ENCODE data around the gene MRM3. TPM values are rescaled to one million over a fixed set of nuclear protein-coding genes. Genes with fewer than 3 reads are reported as not detected.
"Not testable (repeated sequence)": the region's sequence is repeated elsewhere in the genome, so short reads cannot be mapped to it uniquely, and the experiment has no call there.

The MRM3 gene, protein sequence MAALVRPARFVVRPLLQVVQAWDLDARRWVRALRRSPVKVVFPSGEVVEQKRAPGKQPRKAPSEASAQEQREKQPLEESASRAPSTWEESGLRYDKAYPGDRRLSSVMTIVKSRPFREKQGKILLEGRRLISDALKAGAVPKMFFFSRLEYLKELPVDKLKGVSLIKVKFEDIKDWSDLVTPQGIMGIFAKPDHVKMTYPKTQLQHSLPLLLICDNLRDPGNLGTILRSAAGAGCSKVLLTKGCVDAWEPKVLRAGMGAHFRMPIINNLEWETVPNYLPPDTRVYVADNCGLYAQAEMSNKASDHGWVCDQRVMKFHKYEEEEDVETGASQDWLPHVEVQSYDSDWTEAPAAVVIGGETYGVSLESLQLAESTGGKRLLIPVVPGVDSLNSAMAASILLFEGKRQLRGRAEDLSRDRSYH
- 28.1 and 33.4 TPM in 2 replicates for total RNA-seq (2014; rRNA removed; shearing (Covaris generic))

DNA sequence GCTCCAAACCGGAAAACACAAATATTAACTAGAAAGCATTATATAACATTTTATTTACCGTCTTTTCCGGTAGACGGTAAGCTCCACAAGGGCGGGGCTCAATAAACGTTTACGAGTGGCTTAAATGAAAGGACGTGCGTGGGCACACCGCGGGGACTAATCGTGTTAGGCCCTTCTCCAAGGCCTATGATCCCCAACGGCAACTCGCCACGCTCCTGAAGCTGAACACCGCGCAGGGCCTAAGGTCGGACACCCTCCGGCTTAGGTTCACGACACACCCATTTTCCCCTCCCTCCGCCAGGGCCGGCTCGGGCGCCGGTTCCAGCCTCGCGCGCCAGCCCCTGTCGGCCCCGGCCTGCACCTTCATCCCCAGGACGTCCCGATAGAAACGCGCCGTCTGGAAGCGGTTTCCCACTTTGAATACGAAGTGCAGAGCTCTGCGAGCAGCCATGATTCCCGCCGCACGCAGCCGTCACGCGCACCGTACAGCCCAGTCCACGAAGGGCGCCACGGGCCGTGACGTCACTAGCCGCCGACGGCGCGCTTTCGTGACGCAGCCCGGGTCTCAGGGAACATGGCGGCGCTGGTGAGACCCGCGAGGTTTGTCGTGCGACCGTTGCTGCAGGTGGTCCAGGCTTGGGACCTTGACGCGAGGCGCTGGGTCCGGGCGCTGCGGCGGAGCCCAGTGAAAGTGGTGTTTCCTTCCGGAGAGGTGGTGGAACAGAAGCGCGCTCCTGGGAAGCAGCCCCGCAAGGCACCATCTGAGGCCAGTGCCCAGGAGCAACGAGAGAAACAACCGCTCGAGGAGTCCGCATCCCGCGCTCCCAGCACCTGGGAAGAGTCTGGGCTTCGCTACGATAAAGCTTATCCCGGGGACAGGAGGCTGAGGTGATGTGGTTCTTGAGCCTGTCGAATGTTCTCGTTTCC, at the start of gene MRM3, which contains the start of gene GLOD4:
Gene MRM3 (plus strand): TSS at position 549 of the 927 bp plus-strand sequence. CDS start 26 bp downstream, at position 575.
Gene GLOD4 (minus strand): TSS at position 476 of the 927 bp plus-strand sequence. CDS start 25 bp downstream, at position 451.
- peak; percentile 85 for DNase-seq (ENCODE audit: low spot score)

DNA sequence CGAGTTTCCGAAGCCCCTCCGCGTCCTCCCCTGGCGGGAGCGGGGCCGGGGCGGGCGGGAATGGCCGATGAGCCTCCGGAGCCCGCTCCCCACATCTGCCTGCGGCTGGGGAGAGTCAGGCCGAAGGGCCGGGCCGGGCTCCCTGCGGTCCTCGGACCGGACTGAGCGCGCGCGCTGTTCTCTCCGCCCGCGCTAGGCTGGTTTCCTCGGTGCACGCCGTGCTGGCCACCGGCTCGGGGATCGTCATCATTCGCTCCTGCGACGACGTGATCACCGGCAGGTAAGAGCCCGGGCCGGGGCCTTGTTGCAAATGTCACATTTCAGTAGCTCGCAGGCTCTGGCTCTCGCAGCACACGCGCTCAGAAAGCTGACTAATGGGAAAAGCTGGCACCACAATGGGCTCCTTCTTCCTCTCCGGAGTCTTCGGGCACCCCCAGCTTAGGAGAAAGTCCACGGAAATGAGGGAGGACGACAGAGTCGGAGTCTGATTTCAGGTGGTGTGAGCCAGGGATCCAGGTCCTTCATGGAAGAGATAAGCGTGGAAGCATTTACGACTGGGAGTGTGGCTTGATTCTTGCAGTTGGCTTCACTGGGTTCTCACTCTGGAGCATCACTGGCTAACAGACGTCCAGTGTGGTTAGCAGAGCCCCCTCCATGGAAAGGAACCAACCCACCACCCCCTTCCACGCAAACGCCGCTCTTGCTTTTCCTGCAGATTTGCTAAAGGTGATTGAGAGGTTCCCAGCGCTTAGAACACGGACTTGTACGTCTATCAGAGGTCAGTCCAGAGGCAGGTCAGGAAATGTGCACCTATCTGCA, 49.0 kb upstream of the MRM3 start:
- no peak for DNase-seq (ENCODE audit: low spot score)

DNA sequence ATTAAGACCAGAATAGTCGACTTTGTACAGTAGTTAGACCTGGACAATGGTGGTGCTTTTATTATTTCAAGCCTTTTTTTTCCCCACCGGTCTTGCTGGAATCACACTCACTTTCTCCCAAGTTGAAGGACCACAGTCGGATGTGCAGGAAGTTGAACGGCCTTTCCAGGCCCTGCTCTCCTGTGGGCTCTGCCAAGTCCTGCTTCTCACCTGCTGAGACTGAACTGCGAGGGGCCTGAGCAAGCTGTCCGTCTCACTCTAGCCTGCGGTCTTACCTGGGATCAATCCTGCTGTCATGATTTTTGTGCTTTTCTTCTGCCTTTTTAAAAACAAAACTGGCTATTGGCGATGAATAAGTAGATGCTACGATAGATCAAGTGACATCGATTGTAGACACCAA, 48.4 kb upstream of the MRM3 start:
- DNase-seq (ENCODE audit: low spot score), result no peak

DNA sequence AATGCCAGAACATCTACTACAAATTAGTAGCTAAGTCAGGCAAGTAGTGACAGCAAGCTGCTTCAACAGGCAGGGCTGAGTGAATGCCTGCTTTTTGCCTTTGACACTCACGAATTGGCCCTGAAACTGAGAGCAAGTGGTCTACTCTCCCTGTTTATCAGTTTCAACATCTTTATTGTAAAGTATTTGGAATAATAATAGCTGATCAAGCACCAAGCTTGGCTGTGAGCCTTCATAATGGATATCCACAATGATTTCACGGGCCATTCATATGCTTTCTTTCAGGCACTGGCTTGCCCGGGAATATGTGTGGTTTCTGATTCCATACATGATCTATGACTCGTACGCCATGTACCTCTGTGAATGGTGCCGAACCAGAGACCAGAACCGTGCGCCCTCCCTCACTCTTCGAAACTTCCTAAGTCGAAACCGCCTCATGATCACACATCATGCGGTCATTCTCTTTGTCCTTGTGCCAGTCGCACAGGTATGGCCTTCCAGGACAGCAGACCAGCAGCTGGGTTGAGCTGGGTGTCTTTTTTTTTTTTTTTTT, 44.5 kb upstream of the MRM3 start:
- DNase-seq (ENCODE audit: low spot score), result no peak

DNA sequence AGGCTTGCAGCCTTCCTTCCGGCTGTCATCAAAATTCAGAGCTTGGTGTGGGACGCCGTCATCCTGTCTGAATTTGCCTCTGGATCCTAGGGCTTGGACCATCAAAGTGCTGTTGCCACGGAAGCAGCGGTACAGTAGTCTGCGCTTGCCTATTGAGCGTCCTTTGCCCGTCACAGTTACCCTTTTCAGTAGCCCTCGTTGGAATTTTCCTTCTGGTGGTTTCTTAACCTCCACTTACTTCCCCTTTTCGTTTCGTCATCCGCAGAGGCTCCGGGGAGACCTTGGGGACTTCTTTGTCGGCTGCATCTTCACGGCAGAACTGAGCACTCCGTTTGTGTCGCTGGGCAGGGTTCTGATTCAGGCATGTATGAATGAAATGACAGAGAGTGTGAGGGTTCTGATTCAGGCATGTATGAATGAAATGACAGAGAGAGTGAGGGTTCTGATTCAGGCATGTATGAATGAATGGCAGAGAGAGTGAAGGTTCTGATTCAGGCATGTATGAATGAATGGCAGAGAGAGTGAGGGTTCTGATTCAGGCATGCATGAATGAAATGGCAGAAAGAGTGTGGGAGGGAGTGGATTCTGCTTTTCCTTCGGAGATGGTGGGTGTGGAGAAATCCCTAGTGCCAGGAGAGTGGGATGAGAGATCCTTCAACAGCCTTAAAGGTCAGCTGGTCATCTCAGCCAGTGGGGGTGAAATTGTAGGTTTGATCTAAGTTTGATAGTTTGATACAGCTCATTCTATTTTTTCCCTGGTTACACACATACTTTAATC, 41.7 kb upstream of the MRM3 start:
- DNase-seq (ENCODE audit: low spot score), result no peak

DNA sequence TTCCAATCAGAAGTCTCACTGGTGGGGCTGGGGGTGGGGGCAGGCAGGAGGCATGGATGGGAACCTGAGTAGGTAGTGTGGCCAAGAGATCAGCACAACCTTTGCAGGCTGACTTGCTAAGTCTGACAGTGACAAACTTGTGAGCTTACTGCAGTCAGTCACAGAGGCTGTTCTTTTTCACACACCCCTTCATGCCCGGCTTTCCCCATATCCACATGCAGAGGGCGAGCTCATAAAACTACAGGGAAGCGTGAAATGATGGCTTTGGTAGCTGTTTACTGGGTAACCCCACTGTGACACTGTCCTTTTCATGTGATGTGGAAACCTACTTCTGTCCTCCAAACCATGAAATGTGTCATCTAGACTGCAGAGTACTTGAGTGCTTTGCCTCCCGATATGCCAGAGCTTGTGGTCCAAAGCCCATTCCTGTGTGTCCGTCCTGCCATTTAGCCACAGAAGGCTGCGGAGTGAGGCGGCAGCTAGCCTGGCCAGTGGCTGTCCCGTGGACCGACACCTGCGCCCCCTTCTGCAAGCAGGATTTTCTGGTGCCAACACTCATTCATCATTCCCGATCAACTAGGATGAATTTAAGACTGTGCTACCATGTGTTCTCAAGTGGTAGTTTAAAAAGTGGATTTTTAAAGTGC, 39.9 kb upstream of the MRM3 start:
- DNase-seq (ENCODE audit: low spot score), result peak; percentile 5

DNA sequence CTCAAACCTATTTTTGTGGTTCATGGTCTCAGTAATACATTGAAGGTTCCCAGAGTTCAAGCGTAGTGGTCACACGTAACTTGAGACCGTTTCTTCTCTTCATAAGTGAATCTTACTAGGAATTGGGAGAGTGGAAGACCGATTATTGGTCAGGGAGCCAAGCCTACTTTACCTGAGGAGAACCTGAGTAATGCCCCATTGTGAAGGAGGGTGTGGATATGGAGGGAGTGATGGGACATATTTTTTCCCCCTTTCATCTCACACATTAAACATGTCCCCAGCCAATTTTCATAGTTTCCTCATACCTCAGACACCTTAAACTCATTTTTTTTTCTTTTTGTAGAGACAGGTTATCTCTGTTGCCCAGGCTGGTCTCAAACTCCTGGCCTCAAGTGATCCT, 39.0 kb upstream of the MRM3 start:
- DNase-seq (ENCODE audit: low spot score), result no peak

DNA sequence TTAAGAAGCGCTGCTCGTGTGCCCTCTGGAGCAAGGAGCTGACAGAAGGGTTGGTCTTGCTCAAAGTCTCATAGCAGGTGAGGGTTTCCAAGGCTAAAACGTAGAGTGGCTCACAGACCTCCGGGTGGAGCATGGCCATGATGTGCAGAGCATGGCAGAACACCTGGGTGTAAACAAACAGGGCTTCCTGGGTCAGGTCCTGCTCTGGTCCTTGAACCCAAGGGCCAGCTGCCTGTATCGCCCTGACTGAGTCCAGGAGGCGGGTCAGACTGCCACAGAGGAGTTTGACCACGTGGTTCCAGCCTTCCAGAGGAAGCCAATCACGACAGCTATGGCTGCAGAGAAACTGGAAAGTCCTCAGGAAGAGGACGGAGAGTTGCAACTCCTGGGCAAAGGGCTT, 37.2 kb upstream of the MRM3 start:
- no peak for DNase-seq (ENCODE audit: low spot score)

DNA sequence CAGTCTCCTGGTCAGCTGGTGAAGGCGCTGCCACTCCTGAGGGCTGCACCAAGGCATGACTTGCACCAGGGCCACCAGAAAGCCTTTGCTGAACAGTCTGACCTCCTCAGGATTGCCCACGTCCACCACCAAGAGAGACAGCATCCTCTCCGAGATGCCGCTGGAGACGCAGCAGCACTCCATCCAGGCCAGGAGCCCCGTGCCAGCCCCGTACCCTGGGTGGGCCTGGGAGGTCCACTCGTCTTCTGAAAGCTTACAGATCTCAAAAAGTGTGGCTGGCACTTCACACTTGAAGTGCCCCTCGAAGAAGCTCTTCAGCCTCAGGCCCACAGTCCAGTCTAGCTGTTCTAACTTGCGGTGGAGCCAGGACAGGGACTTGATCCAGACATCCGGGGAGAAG, 36.7 kb upstream of the MRM3 start:
- DNase-seq (ENCODE audit: low spot score), result no peak

DNA sequence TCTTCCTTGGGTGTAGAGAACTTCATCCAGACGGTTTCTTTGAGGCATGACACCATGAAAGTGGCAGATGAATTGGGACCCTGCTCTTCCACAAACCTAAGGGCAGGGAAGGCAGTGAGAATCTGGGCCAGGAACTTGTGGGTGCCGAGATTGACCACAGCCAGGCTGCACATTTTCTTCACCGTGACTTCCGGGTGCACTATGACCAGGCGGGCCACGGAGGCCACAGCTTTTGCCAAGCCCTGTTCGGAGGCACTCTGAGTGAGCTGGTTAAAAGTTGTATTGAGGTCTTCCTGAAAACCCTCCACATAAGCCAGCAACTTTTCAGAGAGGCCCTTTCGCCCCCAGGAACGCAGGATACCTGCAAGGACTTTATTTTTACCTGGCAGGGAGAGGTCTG, 36.0 kb upstream of the MRM3 start:
- DNase-seq (ENCODE audit: low spot score), result no peak

DNA sequence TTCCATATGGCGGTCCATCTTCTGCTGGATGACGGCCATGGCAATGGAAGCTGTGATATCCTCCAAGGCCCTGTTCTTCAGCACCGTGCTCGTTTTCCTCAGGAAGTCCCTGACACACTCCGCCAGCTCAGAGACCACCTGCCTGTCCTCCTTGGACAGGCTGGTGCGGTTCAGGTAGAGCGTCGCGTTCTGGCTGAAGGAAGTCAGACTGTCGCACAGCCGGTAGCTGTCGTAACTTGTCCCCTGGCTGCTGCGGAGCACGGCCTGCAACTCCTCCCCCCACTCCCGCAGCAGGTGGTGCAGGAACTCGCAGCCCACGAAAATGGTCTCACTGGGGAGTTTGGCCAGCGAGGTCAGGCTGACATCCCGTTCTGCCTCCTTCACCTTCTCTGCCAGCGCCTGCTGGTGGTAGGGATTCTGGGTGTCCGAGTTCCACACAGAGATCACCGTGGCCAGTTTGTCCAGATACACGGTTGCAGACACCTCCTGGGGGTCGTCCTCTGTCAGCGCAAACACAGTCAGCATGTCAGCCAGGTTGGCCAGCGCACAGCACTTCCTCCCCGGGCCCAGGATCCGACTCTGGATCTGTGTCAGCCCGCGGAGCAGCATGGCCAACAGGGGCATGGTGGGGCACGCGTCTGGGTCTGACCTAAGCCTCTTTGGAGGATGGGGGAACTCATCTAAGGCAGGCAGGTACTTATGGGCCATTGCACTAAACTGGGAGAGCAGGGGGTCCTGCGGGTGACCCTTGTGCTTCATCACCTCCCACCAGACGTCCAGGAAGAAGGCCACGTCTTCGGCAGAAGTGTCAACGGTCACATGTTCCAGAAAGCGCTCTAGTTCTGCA, 35.1 kb upstream of the MRM3 start:
- DNase-seq (ENCODE audit: low spot score), result no peak

DNA sequence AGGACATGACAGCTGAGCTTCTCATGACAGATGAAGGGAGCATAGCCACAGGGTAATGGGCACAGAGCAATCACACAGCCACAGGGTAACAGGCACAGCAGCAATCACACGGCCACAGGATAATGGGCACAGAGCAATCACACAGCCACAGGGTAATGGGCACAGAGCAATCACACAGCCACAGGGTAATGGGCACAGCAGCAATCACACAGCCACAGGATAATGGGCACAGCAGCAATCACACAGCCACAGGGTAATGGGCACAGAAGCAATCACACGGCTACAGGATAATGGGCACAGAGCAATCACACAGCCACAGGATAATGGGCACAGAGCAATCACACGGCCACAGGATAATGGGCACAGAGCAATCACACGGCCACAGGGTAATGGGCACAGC, 33.5 kb upstream of the MRM3 start:
- DNase-seq (ENCODE audit: low spot score), result not testable (repeated sequence)

DNA sequence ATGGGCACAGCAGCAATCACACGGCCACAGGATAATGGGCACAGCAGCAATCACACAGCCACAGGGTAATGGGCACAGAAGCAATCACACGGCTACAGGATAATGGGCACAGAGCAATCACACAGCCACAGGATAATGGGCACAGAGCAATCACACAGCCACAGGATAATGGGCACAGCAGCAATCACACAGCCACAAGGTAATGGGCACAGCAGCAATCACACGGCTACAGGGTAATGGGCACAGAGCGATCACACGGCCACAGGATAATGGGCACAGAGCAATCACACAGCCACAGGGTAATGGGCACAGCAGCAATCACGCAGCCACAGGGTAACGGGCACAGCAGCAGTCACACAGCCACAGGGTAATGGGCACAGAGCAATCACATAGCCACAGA, 32.8 kb upstream of the MRM3 start:
- not testable (repeated sequence) for DNase-seq (ENCODE audit: low spot score)

DNA sequence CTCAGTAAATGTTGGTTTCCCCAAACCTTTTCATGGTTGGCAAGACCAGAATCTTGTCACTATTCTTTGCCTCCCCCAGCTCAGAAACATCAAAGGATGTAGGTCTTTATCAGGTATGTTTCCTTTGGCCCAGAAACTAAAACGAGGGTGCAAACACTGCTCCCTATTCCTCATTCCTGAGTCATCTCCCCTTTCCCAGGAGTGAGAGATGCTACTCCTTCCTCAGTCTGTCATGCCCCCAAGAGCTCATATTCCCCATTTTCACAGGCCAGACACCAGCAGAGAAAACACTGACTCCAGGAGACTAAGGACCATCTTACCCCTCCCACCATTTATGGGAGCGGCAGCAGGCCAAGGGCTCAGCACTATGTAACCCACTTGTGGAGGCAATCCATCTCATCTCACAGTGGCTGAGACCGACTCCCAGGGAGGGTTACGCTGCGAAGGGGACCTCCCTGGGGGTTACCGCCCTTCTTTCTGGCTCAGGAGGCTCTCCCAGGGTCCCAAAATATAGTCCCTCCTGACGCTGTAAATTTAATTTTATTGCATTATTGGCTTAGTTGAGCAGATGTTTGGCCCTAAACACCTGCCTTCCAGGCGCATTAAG, 31.6 kb upstream of the MRM3 start:
- no peak for DNase-seq (ENCODE audit: low spot score)

DNA sequence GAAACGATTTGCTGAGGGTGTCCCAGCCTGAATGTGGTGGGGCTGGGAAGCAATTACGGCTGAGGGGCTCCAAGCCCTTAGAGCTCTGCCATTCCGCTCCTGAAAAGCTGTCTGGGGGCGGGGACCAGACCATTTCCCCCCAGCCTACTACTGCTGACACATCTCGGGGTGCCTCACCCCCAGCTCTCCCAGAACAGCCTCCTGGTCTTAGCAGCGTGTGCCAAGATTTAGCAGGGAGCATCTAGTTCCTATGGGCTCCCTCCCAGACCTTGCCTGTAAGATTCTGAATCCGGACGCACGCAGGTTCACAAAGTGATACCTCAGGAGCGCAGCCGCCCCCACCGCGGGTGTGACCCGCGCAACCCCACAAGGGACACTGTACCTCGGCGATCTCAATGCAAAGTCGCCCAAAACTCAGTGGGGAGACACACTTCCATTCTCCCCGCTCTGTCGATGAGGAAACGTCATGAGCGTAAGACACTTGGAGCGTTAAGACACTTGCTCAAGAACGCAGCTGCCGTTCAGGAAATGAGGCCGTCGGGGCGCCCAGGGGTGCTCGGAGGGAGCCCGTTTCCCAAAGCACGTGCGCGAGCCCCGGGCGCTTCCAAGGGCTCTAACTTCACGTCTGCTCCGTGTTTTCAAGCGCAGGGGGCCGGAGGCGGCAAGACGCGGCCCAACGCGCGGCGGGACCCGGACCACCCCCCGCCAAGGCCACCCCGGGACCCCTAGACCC, 30.7 kb upstream of the MRM3 start:
- DNase-seq (ENCODE audit: low spot score), result peak; percentile 20

DNA sequence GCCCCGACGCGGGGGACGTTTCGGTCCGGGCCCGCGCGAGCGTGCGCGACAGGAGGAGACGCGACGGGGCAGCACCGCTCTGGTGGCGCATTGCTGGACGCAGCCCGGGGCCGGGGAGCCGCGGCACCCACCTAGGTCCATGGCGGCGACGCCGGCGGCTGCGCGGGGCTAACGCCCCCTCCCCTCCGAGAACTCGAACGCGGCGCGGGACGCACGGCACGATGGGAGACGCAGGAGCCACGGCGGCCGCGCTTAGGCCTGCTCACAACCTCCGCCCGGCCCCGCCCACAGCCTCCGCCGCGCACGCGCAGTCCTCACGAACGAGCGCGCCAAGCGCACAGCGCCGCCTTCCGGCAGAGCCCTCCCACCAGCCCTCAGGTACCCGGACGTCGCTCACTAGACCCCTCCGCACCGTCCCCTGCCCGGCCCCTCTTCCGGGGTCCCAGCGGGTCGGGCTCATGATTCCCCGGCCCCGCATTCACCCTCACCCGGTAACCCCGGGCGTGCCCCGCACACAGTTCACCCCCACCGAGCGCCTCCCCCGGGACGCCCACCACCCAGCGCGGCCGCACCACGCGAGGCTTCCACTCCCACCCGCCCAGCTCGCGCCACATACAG, 30.0 kb upstream of the MRM3 start, which contains the start of gene GEMIN4:
Gene GEMIN4 (minus strand): TSS at position 263 of the 618 bp plus-strand sequence. CDS start 122 bp downstream, at position 141.
- DNase-seq (ENCODE audit: low spot score), result peak; percentile 87

DNA sequence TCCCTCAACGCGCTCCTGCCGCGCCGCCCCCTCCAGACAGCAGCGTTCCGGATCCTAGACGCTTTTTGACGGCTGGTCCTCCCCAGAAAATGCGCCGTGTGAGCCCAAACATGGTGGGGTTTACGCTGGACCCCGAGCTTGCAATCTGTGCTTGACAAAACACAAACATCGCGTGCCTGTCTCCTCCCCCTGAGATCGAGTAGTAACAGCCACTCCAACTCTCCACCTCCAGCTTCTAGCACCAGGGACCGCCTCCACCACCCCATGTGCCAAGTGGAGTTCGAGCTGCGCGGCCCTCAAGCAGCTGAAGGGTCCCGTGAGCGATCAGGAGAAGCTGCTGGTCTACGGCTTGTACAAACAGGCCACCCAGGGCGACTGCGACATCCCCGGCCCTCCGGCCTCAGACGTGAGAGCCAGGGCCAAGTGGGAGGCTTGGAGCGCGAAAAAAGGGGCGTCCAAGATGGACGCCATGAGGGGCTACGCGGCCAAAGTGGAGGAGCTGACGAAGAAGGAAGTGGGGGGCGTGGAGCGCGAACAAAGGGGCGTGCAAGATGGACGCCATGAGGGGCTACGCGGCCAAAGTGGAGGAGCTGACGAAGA, 29.4 kb upstream of the MRM3 start:
- DNase-seq (ENCODE audit: low spot score), result no peak
